Islet of Langerhans (tissue), 1 donor: ENCODE results near the gene STK32B.

ENCODE experiments used
- FAIRE-seq: peaks from one replicate; lab custom pipeline; 2011; peaks lifted over from hg19 to GRCh38; lab: Jason Lieb, UNC

STK32B gene

DNA sequence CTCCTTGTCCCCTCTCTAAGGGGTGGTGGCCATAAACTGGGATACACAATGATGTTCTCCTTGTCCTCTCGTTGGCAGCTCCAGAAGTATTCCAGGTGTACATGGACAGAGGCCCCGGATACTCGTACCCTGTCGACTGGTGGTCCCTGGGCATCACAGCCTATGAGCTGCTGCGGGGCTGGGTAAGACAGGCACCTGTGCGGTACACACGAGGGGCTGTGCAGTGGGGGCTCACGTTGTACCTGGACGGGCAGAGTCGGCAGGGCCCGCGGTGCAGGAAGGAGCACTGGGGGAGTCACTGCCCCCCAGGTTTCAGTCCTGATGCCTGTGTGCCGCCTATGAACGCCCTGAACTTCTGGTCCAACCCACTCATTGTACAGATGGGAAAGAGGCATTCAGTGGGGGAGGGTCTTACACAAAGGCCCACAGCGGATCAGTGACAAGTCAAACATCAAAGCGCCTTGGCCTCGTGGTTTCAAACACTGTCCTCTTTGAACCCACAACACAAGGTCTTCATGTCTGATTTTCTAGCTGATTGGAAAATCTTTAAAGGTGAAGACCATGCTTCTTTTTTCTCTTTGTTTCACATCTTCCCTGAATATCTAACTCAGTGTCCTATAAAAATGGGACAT, 395.4 kb downstream of the STK32B start:
- FAIRE-seq: no peak

DNA sequence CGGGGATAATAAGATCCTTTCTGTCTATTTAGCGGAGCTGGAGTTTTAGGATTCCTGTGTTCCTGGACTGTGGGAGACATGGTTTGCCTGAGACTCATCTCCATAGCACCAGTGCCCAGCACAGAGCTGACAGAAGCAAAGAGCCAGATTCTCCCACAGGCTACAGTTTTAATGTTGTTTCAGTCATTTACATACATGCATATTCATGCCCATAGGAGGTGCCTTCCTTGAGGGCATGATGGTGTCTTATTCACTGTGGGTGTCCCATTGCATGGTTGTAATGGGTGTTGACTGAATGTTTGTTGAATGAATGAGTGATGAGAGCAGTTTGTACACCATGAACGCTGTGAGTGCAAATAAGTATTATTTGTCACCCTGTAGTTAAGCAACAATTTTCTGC, 396.5 kb downstream of the STK32B start:
- no peak for FAIRE-seq

DNA sequence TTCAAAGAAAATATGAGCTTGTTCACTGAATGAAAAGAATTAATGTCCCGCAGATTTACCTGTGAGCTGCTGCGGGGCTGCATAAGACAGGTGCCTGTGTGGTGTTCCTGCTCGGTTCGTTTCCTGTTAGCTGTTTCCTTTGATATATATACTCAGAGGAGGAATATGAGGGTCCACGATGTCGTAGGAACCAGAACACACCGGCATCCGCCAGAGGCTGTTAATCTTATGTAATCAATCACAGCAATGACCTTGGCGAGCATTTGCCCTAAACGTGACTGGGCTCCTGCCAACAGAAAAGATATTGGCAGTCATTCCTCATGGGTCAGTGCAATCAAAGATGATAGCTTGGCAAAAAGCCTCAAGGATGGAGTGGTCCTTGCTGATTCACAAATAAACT, 396.9 kb downstream of the STK32B start:
- no peak for FAIRE-seq

DNA sequence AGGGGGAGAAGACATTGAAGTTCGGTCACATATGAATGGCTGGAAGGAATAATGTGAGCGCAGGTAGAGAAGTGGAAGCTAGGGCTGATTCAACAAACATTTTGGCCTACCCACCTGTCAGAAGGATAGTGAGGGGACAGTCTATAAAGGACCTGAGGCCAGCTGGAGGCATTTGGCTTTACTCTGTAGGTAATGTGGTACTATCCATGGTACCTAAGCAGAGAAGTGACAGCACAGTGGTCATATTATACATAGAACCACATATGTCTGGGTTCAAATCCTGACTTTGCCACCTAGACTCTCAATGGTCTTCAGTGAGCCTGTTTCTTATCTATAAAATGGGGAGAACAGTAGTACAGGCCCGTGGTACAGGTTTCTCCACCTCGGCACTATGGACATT, 400.0 kb downstream of the STK32B start:
- no peak for FAIRE-seq

DNA sequence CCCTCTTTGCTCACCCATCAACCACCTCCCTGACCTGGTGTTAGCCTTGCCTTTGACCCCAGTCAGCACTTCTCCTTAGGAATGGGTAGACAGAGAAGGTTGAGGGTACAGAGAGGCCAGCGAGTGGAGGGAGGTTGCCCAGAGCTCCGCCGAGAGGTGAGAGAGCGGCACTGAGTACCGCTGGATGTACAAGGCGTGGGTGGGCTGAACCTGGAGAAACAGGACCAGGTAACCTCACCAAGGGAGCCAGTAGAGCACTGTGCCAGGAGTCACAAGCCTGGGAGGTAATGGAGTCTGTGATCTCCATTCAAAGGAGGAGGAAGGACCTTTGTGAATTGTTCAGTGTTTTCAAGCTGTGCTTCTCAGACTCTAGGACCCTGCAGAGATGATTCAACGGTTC, 400.9 kb downstream of the STK32B start:
- FAIRE-seq: no peak

DNA sequence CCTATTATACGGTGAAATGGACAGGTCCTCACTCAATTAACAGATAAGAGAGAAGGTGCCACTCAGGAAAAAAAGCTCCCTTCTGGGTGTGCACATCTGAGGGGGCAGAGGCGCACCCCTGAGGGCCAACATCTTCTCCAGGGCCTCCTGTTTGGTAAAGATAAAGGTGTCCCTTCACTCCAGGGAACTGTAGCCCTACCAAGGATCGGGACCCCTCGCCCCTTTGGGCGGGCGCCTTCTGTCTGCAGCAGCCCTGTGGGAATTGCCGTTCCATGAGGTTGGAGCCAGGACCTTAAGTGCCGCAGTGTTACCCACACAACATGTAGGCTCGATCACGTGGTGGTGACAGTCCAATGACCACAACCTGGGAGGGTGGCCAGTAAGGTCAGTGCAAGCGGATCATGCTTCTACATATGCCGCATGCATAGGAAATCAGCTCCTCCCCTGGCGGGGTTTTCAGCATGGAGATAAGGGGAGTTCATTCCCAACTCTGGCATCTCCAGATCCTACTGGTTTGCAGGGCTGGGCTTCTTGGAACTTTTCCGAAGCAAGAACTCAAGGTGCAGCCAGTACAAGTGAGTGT, 403.8 kb downstream of the STK32B start:
- FAIRE-seq: no peak

DNA sequence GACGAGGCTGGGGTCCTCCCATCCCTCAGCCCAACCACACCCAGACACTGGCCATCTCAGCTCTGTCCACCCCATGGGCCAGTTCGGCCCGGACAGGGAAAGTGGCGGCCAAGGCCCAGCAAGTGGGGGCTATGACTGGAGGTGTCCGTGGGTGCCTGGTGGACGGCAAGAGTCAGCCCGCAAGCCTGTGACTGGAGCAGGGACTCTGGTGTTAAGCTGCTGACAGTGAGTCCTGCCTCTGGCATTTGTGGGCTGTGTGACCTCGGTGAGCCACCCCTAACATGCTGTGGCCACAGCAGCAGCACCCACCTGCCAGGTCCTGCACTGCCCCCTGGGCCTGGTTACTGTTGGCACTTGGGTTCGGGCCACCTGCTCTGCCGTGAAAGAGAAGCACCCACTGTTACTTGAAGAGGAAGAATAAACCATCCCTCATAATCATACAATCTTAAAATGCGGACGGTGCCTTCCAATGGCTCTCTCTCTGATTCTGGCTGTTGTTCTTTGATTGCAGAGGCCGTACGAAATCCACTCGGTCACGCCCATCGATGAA, 405.1 kb downstream of the STK32B start:
- no peak for FAIRE-seq

DNA sequence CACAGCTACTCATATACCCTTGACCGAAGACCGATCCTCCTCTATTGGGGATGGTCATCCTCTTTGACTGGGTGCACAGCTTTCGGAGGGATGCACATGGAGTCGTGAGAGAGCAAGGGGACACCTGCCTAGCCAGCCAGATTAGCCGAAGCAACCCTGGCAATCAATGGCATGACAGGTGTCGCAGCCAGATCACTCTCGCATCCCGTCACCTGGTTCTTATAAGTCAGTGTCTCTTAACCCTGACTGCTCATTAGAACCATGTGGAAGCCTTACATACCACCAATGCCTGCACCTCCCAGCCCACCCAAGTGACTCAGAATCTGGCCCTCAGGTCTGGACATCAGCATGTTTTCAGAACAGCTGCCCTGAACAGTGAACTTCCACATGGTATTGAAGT, 407.4 kb downstream of the STK32B start:
- no peak for FAIRE-seq

DNA sequence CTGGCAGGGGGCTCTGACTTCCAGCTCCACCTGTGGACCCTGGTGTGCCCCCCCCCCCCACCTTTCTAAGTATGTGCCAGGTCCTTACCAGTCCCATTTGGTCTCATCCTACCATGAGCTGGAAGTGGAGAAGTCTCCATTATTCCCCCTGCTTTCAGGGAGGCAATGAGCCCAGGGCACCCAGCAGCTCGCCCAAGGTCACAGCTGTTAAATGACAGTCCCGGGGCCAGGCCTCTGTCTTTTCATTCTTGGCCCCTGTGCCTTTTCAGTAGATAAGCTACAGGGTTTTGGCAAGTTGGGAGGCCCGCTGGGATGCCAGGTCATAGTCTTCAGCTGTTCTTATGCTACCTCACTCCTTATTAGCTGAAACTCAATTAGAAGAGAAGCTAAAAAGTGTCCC, 408.0 kb downstream of the STK32B start:
- FAIRE-seq: no peak

DNA sequence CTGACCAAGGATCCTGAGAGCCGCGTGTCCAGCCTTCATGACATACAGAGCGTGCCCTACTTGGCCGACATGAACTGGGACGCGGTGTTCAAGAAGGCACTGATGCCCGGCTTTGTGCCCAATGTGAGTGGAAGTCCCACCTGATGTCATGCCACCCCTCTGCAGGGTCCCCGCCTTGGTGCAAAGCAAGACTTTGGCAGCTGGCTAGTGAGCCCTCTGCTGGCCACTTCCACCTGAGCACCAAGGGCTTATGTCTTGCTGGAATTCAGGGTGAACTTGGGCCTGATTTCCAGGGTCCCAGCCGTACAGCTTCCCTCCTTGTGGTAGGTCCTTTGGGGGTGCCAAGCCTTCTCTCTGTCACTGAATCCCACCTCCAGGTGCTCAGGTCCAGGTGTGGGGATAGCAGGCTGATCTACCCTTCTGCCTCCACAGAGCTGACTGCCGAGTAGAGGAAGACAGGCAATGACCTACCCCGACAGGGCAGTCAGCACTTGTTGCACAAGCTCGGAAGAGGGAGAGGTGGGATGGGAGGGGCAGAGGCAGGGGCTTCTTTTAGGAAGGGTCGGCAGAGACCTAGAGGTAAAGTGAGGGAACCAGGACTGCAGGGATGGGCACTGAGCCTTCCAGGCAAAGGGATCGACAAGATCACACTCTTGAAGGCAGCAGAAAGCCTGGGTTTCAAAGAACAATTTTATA, 409.0 kb downstream of the STK32B start:
- FAIRE-seq: no peak

DNA sequence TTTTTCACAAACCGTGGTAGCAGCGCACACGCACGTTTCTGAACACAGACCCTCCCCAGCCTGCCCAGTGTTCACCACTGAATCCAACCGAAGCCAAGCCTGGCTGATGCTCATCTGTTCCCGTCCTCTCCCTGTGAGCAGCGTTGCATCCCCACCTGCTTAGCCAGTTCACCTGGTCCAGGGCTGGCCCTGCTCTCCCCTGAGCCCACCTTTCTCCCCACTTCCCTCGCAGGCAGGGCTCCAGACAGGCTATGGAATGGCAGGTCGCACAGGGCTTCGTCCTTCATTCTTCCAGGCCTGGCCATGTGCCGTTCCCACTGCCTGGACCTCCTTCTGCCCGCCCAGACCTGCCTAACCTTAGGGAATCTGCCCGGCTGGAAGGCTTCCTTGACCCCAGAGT, 410.2 kb downstream of the STK32B start:
- no peak for FAIRE-seq

DNA sequence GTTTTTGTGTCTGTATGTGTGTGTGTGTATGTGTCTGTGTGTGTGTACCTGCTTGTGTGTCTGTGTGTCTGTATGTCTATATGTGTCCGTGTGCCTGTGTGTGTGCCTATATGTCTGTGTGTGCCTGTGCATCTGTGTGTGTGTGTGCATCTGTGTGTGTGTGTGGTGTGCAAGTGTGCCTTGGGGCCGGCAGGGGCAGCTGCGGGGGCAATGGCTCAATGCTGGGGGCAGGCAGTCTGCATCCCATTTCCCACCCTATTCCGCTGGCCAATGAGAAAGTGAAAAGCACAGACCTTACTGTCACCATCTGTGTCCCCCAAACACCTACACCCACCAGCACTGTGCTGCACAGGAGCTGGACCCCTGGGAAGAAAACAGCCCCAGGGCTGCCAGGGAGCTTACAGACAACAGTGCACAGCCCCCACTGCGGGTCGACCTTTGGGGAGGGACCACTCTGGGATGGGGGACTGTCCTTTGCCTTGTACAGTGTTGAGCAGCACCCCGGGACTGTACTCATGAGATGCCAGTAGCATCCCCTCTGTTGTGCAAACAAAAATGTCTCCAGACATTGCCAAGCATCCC, 411.1 kb downstream of the STK32B start:
- no peak for FAIRE-seq

DNA sequence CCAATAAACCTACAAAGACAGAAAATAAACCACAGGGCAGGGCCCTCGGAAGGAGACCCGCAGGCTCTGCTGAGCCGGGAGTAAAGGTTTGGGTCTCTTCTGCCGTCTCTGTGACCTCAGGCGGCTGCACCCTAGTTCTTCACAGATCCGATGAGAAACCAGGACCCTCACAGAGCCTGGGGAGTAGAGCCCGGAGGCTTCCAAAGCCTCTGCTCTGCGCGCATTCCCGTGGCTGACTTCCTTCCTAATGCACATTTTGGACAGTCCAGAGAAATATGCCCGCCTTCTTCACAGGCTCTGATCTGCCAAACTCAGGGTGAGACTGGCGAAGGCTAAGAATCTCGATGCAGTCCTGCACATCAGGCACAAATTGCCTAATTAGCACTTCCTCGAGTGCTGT, 411.6 kb downstream of the STK32B start:
- FAIRE-seq: no peak

DNA sequence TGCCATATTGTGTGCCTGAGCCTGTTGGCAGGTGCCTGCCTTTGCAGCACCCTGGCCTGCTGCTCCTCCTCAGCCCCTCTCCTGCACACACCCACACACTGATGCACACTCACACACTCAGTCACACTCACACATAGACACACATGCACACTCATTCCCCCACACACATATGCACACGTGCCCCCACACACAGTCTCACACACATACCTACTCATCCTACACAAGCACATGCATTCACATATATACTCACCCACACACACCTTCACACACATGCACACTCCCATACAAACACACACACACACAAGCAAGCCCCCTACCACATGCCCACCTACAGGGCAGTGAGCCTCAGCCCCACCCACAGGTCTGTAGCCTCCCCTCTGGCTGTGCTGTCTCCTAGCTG, 412.1 kb downstream of the STK32B start:
- FAIRE-seq: no peak

DNA sequence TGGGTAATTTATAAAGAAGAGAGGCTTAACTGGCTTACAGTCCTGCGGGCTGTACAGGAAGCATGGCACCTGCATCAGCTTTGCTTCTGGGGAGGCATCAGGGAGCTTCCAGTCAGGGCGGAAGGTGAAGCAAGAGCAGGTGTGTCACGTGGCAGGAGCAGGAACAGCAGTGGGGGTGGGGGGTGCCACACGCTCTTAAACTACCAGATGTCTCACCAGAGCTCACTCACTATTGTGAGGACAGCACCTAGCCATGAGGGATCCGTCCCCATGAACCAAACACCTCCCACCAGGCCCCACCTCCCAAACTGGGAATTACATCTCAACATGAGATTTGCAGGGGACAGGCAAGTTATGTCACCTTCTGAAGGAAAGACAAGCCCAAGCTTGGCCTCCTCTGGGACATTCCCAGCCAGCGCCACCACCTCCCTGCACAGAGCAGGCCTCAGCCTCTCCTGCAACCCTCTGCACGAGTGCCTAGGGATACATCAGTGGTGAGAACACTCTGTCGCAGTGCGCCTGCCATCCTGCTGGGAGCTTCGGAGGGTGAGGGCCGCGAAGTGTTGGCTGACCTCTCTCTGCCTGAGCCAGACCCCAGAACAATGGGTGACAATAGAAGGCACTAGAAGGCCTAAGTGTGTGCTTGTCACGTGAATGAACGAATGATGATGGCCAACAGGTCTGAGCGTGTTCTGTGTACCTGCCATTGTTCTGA, 412.8 kb downstream of the STK32B start:
- no peak for FAIRE-seq

DNA sequence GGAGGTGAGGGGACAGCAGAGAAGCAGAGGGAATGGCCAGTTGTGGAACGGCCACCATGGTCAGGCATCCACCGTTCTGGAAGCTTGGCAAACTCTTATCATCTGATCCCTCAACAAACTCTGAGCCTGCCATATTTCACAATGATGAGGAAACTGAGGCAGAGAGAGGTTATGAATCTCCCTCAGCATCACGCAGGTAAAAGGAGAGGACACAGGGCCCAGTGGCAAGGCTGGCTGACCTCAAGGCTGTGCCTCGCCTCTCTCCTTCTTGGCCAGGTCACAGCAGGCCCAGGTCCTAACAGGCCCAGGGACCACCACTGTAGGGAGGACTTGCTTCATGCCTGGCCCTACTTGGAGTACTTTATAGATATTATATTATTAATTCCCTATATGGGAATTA, 414.2 kb downstream of the STK32B start:
- no peak for FAIRE-seq

DNA sequence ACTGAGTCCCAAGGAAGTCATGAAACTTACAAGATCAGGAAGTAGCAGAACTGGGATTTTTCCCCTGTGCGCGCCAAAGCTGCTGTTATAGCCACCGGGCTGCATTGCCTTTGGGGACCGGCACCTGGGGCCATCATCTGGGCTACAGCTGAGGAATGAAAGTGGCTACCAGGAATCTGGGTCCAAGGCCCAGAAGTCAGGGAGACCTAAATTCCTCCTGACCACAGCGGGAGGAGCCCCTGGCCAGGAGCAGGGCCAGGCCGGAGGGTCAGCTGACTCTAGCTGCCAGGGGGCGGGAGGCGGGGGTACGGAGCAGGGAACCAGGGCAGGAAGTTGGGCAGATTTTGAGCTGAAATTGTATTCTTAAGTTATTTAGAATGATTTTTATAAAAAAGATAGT, 414.7 kb downstream of the STK32B start:
- FAIRE-seq: no peak

DNA sequence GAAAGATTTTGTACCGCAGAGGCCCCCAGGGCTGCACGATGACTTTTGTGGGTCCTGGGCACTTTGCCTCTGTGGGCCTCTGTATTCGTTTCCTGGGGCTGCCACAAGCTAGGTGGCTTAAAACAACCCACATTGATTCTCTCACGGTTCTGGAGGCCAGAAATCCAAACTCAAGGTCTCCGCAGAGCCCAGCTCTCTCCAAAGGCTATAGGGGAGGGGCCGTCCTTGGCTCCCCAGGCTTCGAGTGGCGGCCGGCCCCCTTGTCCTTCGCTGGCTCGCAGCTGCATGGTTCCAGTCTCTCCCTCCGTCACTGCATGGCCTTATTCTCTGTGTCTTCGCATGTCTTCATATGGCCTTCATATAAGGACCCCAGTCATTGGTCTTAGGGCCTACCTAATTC, 415.8 kb downstream of the STK32B start:
- FAIRE-seq: no peak

DNA sequence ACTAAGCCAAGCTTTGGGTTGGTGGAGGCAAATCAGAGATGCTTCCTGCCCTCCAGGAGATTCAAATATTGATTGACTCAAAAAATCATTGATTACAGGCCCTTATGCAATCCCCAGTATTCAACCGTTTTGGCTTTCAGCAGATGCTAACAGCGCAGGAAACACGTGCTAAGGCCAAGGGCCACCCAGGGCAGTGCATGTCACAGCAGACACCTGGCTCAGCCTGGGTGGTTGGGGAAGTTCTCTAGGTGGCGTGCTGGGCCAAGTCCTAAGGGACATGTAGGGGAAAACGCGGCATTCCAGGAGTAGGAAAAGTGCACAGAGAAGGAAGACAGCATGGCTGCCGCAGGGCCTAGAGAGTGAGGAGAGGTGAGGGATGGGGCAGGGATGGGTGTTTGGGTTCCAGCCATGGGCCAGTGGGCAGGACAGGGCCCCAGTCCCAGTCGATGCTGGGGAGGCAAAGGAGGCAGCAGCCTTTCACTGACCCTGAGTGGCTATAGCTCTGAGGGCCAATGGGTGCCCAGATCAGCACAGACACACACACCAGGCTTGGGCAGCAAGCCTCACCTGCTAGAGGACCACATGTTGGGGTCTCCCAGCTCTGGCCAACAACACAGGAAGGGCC, 418.0 kb downstream of the STK32B start:
- no peak for FAIRE-seq

DNA sequence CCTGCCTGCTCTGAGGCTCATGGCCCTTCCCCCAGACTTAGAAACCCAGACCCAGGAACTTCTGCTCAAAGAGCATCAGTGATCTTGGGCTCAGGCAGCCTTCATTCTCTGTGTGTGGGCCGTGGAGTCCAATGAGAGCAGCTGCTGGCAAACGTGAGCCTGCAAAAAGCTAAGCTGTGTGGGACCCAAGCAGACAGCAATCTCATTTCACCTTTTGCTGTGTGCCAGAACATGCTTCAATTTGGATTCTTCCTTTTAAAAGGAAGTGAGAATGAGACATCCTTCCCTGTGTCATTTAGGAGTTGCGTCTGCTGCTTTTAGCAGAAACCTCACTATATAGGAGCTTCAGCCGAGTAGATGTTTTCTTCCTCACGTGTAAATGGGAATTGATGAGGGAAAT, 418.6 kb downstream of the STK32B start:
- no peak for FAIRE-seq

DNA sequence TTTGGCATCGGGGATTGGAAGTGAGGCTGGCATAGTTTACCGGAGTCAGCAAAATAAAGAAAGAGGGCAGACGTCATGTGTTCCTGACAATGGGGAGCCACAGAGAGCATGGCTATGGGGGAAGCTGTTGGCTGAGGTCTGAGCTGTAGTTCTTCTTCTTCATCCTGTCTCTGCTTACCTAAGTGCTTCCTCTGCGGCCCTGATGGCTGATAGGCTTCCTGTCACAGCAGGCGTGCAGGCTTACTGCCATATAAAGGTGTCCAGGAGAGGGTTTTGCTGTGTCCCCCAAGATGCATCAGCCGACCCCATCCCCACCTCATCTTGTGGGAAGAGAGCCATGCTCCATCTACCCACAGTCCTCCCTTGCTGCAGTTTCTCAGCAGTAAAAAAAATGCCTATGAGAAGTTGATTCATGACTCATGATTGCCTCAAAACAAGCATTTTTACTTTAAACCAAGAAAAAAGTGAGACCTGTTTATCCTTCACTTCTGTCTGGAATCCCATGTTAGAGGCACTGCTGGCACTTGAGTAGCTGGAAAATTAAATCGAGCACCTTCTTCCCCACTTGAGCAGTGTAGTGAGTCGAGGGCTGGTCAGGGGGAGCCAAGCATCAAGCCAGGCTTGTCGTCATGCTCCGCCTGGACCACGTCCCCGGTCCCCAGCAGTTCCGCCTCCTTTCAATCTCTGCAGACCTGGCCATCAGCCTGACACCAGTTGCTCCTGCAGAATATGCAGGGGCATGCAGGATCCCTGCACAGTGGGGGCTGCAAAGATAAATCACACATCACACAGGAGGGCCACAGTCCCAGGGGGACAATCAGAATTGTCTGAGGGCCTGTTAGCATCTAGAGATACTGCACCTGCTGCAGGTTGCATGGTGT, 419.3 kb downstream of the STK32B start:
- no peak for FAIRE-seq
